GM23338 (cell line): Measurements from ENCODE around the gene SULT1C3. TPM values are rescaled to one million over a fixed set of nuclear protein-coding genes. Genes with fewer than 3 reads are reported as not detected.

Experiments used
- ATAC-seq: fragments of 200-7000 bp; cut with Tn5 transposase; 3 replicates; pipeline ENCODE4 v1.9.1; 2020
- DNase-seq: peaks from one replicate; pipeline ENCODE4 v3.0.0-alpha.2; 2015; ENCODE audit warnings: low spot score
- H2AFZ ChIP-seq: fragments of 200-600 bp; sonication (generic); 2 replicates; pipeline ENCODE4 v1.8.0; 2016; ENCODE audit warnings: antibody characterized with exemption, mild to moderate bottlenecking, moderate library complexity
- H3F3A ChIP-seq: fragments of 200-600 bp; sonication (generic); replicated peaks from 2 replicates; pipeline ENCODE4 v1.8.0; 2017; ENCODE audit warnings: antibody characterized with exemption, mixed run types, low read depth
- H3K27ac ChIP-seq: fragments of 200-600 bp; sonication (generic); 2 replicates; pipeline ENCODE4 v1.6.1; 2016; ENCODE audit warnings: low read depth
- H3K27me3 ChIP-seq: fragments of 200-600 bp; sonication (generic); 2 replicates; pipeline ENCODE4 v1.8.0; 2016; ENCODE audit warnings: mild to moderate bottlenecking, mixed run types, moderate library complexity; ENCODE audit not compliant: insufficient read depth
- H3K36me3 ChIP-seq: fragments of 200-600 bp; sonication (generic); 2 replicates; pipeline ENCODE4 v1.8.0; 2016; ENCODE audit warnings: mild to moderate bottlenecking; ENCODE audit not compliant: insufficient read depth
- H3K4me1 ChIP-seq: fragments of 200-600 bp; sonication (generic); 2 replicates; pipeline ENCODE4 v1.8.0; 2016; ENCODE audit warnings: mild to moderate bottlenecking, moderate library complexity; ENCODE audit not compliant: insufficient read depth
- H3K4me2 ChIP-seq: fragments of 200-600 bp; sonication (generic); 2 replicates; pipeline ENCODE4 v1.7.1; 2017; ENCODE audit warnings: mixed run types
- H3K4me3 ChIP-seq: fragments of 200-600 bp; sonication (generic); 2 replicates; pipeline ENCODE4 v1.6.1; 2016; ENCODE audit warnings: mixed run types
- H3K79me2 ChIP-seq: fragments of 200-600 bp; sonication (generic); replicated peaks from 2 replicates; pipeline ENCODE4 v1.8.0; 2017; ENCODE audit warnings: mild to moderate bottlenecking; ENCODE audit not compliant: insufficient read depth
- H3K9me2 ChIP-seq: fragments of 200-600 bp; sonication (generic); 2 replicates; pipeline ENCODE4 v1.8.0; 2017; ENCODE audit not compliant: insufficient read depth
- H4K20me1 ChIP-seq: fragments of 200-600 bp; sonication (generic); replicated peaks from 2 replicates; pipeline ENCODE4 v1.8.0; 2017; ENCODE audit warnings: mild to moderate bottlenecking; ENCODE audit not compliant: insufficient read depth
- H3K27ac Mint-ChIP-seq: 2 replicates; pipeline ENCODE4 v1.8.0; 2020; ENCODE audit warnings: inconsistent platforms, mild to moderate bottlenecking, moderate library complexity, mixed read lengths
- H3K27me3 Mint-ChIP-seq: 3 replicates; pipeline ENCODE4 v1.8.0; 2022; ENCODE audit warnings: low read depth, mild to moderate bottlenecking, moderate library complexity, mixed read lengths, inconsistent platforms; ENCODE audit not compliant: insufficient read depth, poor library complexity
- H3K36me3 Mint-ChIP-seq: 3 replicates; pipeline ENCODE4 v1.8.0; 2021; ENCODE audit warnings: low read depth, mild to moderate bottlenecking, inconsistent platforms, moderate library complexity, mixed read lengths
- H3K4me1 Mint-ChIP-seq: 3 replicates; pipeline ENCODE4 v1.8.0; 2020; ENCODE audit warnings: mild to moderate bottlenecking, inconsistent platforms, mixed read lengths
- H3K4me3 Mint-ChIP-seq: 3 replicates; pipeline ENCODE4 v1.8.0; 2021; ENCODE audit warnings: moderate library complexity, mild to moderate bottlenecking, inconsistent platforms, mixed read lengths
- H3K9me3 Mint-ChIP-seq: 3 replicates; pipeline ENCODE4 v1.8.0; 2020; ENCODE audit warnings: moderate library complexity, mild to moderate bottlenecking, inconsistent platforms, mixed read lengths
- CREB1 ChIP-seq: fragments of 250-450 bp; sonication (Bioruptor Pico); IDR thresholded peaks from 2 replicates; pipeline ENCODE4 v1.5.0; 2020; ENCODE audit warnings: low read depth, mild to moderate bottlenecking, moderate library complexity
- EZH2 ChIP-seq: fragments of 200-600 bp; sonication (generic); IDR thresholded peaks from one replicate; pipeline ENCODE4 v1.8.0; 2017; ENCODE audit warnings: antibody characterized with exemption, mild to moderate bottlenecking, low read depth; ENCODE audit not compliant: unreplicated experiment
- EZH2phosphoT487 ChIP-seq: fragments of 200-600 bp; sonication (generic); IDR thresholded peaks from one replicate; pipeline ENCODE4 v1.8.1; 2018; ENCODE audit warnings: antibody characterized with exemption; ENCODE audit not compliant: unreplicated experiment
- JUNB ChIP-seq: IDR thresholded peaks from one replicate; pipeline ENCODE4 v1.6.1; 2016; ENCODE audit warnings: antibody characterized with exemption; ENCODE audit not compliant: unreplicated experiment
- NANOG ChIP-seq: IDR thresholded peaks from 2 replicates; pipeline ENCODE4 v1.6.1; 2016; ENCODE audit warnings: antibody characterized with exemption, borderline replicate concordance
- POLR2AphosphoS5 ChIP-seq: IDR thresholded peaks from 2 replicates; pipeline ENCODE4 v1.6.1; 2016; ENCODE audit warnings: antibody characterized with exemption, low read depth
- REST ChIP-seq: IDR thresholded peaks from one replicate; pipeline ENCODE4 v1.6.1; 2018; ENCODE audit warnings: antibody characterized with exemption; ENCODE audit not compliant: unreplicated experiment
- STAT1 ChIP-seq: IDR thresholded peaks from one replicate; pipeline ENCODE4 v1.6.1; 2016; ENCODE audit warnings: antibody characterized with exemption; ENCODE audit not compliant: unreplicated experiment
- ZNF114 ChIP-seq: fragments of 250-450 bp; sonication (Bioruptor Pico); IDR thresholded peaks from 2 replicates; pipeline ENCODE4 v1.5.0; 2020; ENCODE audit warnings: mild to moderate bottlenecking, moderate library complexity
- ZNF331 ChIP-seq: fragments of 250-450 bp; sonication (Bioruptor Pico); IDR thresholded peaks from 2 replicates; pipeline ENCODE4 v1.5.0; 2020; ENCODE audit warnings: low read depth, mild to moderate bottlenecking, moderate library complexity
- polyA plus RNA-seq: library from polyadenylated mRNA; unstranded; fragments of >200 nt; fragmentation: Nextera tagmentation; extraction: Ambion mirVana; gene quantifications from 2 replicates; pipeline ENCODE4 v1.2.1, GENCODE V29; 2016
- total RNA-seq: library from RNA; depleted of rRNA; stranded (reverse); fragments of >200 nt; shearing (Covaris generic); gene quantifications from 2 replicates; pipeline ENCODE4 v1.2.3, GENCODE V29; 2014
- TF ChIP-seq, protein P1 (sequence below): IDR thresholded peaks from 2 replicates; pipeline ENCODE4 v1.6.1; 2016; ENCODE audit warnings: antibody characterized with exemption
- TF ChIP-seq, protein P2 (sequence below): fragments of 250-450 bp; sonication (Bioruptor Pico); IDR thresholded peaks from 2 replicates; pipeline ENCODE4 v1.5.0; 2020; ENCODE audit warnings: mild to moderate bottlenecking, moderate library complexity
- TF ChIP-seq, protein P3 (sequence below), 2 experiments: fragments of 200-600 bp in 1 of 2; sonication (generic) in 1 of 2; conservative IDR thresholded peaks; 2 replicates each; pipeline versions ENCODE4 v1.5.1 to v1.6.1; 2016 to 2017; ENCODE audit warnings: antibody characterized with exemption in 2 of 2, low read depth in 2 of 2, mild to moderate bottlenecking in 2 of 2, moderate library complexity in 1 of 2

The SULT1C3 gene
- total and polyA plus RNA-seq, 2 experiments from 2014 or later, result not detected

- Histone ChIP-seq H4K20me1 (no peaks in the 10 kb centered on the region), H3K27ac (no peak overlapping the region), H3K27me3 (no peaks in the 10 kb centered on the region), H3K4me3 (no peak overlapping the region), H3K36me3 (peaks cover 13% of the 10 kb centered on the region; the same call in 1 of the 2 replicates), H3K4me1 (no peaks in the 10 kb centered on the region), H2AFZ (no peak overlapping the region), H3K4me2 (no peak overlapping the region), H3K9me2 (peaks cover 8% of the 10 kb centered on the region; the same call in 1 of the 2 replicates), H3F3A (no peaks in the 10 kb centered on the region), H3K79me2 (no peaks in the 10 kb centered on the region)
- Mint-ChIP-seq H3K9me3 (peaks cover 58% of the 10 kb centered on the region), H3K36me3 (peaks cover 20% of the 10 kb centered on the region; the same call in 2 of the 3 replicates), H3K4me3 (no peak overlapping the region), H3K4me1 (no peaks in the 10 kb centered on the region), H3K27me3 (no peaks in the 10 kb centered on the region), H3K27ac (no peak overlapping the region)
- DNase-seq (no peak), ATAC-seq (no peak)
- TF ChIP-seq, protein P1, sequence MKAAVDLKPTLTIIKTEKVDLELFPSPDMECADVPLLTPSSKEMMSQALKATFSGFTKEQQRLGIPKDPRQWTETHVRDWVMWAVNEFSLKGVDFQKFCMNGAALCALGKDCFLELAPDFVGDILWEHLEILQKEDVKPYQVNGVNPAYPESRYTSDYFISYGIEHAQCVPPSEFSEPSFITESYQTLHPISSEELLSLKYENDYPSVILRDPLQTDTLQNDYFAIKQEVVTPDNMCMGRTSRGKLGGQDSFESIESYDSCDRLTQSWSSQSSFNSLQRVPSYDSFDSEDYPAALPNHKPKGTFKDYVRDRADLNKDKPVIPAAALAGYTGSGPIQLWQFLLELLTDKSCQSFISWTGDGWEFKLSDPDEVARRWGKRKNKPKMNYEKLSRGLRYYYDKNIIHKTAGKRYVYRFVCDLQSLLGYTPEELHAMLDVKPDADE, result no peak
- no peak for TF ChIP-seq POLR2AphosphoS5
- no peak for TF ChIP-seq NANOG
- TF ChIP-seq CREB1 (CRISPR knock-in tag), result no peak
- TF ChIP-seq REST, result no peak
- TF ChIP-seq JUNB, result no peak
- no peak for TF ChIP-seq EZH2
- TF ChIP-seq ZNF114, result no peak
- TF ChIP-seq STAT1, result no peak
- TF ChIP-seq EZH2phosphoT487, result no peak
- no peak for TF ChIP-seq ZNF331 (CRISPR knock-in tag)
- TF ChIP-seq, protein P2, sequence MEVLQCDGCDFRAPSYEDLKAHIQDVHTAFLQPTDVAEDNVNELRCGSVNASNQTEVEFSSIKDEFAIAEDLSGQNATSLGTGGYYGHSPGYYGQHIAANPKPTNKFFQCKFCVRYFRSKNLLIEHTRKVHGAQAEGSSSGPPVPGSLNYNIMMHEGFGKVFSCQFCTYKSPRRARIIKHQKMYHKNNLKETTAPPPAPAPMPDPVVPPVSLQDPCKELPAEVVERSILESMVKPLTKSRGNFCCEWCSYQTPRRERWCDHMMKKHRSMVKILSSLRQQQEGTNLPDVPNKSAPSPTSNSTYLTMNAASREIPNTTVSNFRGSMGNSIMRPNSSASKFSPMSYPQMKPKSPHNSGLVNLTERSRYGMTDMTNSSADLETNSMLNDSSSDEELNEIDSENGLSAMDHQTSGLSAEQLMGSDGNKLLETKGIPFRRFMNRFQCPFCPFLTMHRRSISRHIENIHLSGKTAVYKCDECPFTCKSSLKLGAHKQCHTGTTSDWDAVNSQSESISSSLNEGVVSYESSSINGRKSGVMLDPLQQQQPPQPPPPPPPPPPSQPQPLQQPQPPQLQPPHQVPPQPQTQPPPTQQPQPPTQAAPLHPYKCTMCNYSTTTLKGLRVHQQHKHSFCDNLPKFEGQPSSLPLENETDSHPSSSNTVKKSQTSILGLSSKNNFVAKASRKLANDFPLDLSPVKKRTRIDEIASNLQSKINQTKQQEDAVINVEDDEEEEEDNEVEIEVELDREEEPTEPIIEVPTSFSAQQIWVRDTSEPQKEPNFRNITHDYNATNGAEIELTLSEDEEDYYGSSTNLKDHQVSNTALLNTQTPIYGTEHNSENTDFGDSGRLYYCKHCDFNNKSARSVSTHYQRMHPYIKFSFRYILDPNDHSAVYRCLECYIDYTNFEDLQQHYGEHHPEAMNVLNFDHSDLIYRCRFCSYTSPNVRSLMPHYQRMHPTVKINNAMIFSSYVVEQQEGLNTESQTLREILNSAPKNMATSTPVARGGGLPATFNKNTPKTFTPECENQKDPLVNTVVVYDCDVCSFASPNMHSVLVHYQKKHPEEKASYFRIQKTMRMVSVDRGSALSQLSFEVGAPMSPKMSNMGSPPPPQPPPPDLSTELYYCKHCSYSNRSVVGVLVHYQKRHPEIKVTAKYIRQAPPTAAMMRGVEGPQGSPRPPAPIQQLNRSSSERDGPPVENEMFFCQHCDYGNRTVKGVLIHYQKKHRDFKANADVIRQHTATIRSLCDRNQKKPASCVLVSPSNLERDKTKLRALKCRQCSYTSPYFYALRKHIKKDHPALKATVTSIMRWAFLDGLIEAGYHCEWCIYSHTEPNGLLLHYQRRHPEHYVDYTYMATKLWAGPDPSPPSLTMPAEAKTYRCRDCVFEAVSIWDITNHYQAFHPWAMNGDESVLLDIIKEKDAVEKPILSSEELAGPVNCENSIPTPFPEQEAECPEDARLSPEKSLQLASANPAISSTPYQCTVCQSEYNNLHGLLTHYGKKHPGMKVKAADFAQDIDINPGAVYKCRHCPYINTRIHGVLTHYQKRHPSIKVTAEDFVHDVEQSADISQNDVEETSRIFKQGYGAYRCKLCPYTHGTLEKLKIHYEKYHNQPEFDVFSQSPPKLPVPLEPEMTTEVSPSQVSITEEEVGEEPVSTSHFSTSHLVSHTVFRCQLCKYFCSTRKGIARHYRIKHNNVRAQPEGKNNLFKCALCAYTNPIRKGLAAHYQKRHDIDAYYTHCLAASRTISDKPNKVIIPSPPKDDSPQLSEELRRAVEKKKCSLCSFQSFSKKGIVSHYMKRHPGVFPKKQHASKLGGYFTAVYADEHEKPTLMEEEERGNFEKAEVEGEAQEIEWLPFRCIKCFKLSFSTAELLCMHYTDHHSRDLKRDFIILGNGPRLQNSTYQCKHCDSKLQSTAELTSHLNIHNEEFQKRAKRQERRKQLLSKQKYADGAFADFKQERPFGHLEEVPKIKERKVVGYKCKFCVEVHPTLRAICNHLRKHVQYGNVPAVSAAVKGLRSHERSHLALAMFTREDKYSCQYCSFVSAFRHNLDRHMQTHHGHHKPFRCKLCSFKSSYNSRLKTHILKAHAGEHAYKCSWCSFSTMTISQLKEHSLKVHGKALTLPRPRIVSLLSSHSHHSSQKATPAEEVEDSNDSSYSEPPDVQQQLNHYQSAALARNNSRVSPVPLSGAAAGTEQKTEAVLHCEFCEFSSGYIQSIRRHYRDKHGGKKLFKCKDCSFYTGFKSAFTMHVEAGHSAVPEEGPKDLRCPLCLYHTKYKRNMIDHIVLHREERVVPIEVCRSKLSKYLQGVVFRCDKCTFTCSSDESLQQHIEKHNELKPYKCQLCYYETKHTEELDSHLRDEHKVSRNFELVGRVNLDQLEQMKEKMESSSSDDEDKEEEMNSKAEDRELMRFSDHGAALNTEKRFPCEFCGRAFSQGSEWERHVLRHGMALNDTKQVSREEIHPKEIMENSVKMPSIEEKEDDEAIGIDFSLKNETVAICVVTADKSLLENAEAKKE (CRISPR knock-in tag), result no peak
- TF ChIP-seq, protein P3, sequence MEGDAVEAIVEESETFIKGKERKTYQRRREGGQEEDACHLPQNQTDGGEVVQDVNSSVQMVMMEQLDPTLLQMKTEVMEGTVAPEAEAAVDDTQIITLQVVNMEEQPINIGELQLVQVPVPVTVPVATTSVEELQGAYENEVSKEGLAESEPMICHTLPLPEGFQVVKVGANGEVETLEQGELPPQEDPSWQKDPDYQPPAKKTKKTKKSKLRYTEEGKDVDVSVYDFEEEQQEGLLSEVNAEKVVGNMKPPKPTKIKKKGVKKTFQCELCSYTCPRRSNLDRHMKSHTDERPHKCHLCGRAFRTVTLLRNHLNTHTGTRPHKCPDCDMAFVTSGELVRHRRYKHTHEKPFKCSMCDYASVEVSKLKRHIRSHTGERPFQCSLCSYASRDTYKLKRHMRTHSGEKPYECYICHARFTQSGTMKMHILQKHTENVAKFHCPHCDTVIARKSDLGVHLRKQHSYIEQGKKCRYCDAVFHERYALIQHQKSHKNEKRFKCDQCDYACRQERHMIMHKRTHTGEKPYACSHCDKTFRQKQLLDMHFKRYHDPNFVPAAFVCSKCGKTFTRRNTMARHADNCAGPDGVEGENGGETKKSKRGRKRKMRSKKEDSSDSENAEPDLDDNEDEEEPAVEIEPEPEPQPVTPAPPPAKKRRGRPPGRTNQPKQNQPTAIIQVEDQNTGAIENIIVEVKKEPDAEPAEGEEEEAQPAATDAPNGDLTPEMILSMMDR (conservative IDR thresholded peaks at IDR 0.05; ENCODE audit: low read depth in 2 of 2), result no peak
Measured at GRCh38 chr2:108235577-108235976, 4.2 kb upstream of the SULT1C3 start.
